ENCODE data around the gene SETBP1.

DNA sequence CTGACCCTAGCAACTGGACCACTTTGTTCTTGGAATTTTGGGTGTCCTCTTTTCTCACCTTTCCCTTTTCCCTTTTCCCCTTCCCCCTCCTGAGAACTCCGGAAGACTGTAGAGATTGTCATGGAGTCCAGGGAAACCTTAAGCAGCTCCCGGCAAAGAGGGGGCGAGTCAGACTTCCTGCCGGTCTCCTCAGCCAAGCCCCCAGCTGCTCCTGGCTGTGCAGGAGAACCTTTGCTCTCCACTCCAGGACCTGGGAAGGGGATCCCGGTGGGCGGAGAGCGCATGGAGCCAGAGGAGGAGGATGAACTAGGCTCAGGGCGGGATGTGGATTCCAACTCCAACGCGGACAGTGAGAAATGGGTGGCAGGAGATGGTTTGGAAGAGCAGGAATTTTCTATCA is 20.5 kb downstream of the SETBP1 start:
- TF ChIP-seq PPARA (CRISPR knock-in tag; IDR thresholded peaks at IDR 0.05; ENCODE audit: borderline replicate concordance) (no peak), ZC3H10 (CRISPR knock-in tag; IDR thresholded peaks at IDR 0.05) (no peak), PATZ1 (CRISPR knock-in tag; IDR thresholded peaks at IDR 0.05; ENCODE audit: borderline replicate concordance) (no peak), RARB (CRISPR knock-in tag; IDR thresholded peaks at IDR 0.05) (no peak), CSRNP3 (CRISPR knock-in tag; IDR thresholded peaks at IDR 0.05) (no peak), TCF4 (CRISPR knock-in tag; IDR thresholded peaks at IDR 0.05; ENCODE audit: borderline replicate concordance) (no peak), ZNF565 (CRISPR knock-in tag; conservative IDR thresholded peaks at IDR 0.05; ENCODE audit: low read depth) (no peak), ARNTL (CRISPR knock-in tag; IDR thresholded peaks at IDR 0.05; ENCODE audit: borderline replicate concordance, low read depth) (no peak), SNAI2 (CRISPR knock-in tag; IDR thresholded peaks at IDR 0.05) (no peak), ZNF70 (CRISPR knock-in tag; IDR thresholded peaks at IDR 0.05) (no peak)

Data from SK-N-SH treated with all-trans-retinoic acid at 6 μM for 48 hours (cell line).